ENCODE results near the gene PHF5A.

Gene PHF5A

GRCh38 chr22:41411021-41411851 is 57.3 kb downstream of the PHF5A start:
- peak; percentile 56 for DNase-seq

- DNase-seq = peak; percentile 19
Observed at GRCh38 chr22:41410311-41410751, 58.2 kb downstream of the PHF5A start.
